ENCODE measurements around the gene NTRK2. TPM values are rescaled to one million over a fixed set of nuclear protein-coding genes. Genes with fewer than 3 reads are reported as not detected.

The NTRK2 gene
- total and polyA plus RNA-seq, 10 of the 15 experiments (the other 5 are each of a cell fraction or from before 2014, with no cell fraction given) = 0.42 to 4.6 (median 0.65) TPM

DNA sequence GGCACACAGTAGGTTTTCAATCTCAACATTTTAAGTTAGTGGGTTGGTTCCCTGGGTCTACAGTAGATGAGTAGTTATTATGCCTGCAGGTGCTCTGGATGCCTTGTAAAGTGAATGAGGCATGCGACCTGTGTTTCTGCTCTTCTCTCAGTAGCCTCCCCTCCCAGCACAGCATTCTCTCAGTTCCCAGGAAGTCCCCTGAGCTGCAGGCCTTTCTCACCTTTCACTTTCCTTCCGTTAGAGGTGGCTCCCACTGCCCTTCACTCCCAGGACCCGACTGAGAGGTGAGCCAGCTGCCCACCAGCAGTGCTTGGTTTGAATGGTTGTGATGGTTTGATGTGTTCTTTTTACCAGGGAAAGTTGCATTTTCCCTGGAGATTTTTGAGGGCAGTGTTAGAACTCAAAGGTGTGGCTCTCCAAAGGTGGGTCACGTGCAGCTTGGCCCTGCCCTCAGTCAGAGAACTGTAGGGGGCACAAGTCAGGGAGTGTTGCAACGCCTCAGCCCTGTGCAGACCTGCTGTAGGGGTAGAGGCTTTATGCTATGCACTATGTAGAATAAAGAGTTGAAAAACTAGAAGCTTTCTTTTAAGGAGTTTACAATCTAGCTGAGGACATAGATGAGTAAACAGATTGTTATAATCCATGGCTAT lies 173.8 kb downstream of the NTRK2 start:
- H3K4me2 ChIP-seq (ENCODE audit: control insufficient read depth, insufficient read depth) = no peak overlapping the region
- ATAC-seq = 0 out of 3 replicates have a peak, but pooled peaks have one; percentile 13
- no peaks in the 10 kb centered on the region for H3K36me3 ChIP-seq (ENCODE audit: control insufficient read depth in 2 of 2, insufficient read depth in 2 of 2, low read length in 1 of 2)
- no peaks in the 10 kb centered on the region for H3K79me2 ChIP-seq (ENCODE audit: control insufficient read depth, insufficient read depth, low read length)
- RAD21 ChIA-PET (ENCODE audit: unreplicated experiment) = interaction anchor here (1.2 to 1.4 kb wide), 3 partner anchors 61 to 146 kb away, joined by 3 to 4 read pairs (median 3); no protein-coding TSS in a partner anchor
- no peak overlapping the region for H3K4me3 ChIP-seq
- intact Hi-C loops (cut with micrococcal nuclease; ENCODE audit: unreplicated experiment) (no loop called here), in situ Hi-C loops (cut with MboI) (no loop called here)
- FAIRE-seq = no peak
- no peak for DNase-seq (ENCODE audit: low read depth, low spot score)
- no peaks in the 10 kb centered on the region for H4K20me1 ChIP-seq (ENCODE audit: control insufficient read depth, insufficient read depth)
- H3K27me3 ChIP-seq (replicated peaks in 1 of 2; ENCODE audit: control insufficient read depth in 2 of 2, insufficient read depth in 2 of 2, low read length in 1 of 2) = peaks cover 0 to 3% of the 10 kb centered on the region in 2 experiments; a peak in 1 of 4 replicates
- H3K4me1 ChIP-seq (ENCODE audit: control insufficient read depth, insufficient read depth, low read length) = peaks cover 6% of the 10 kb centered on the region; the same call in 1 of the 2 replicates
- H3K9ac ChIP-seq (ENCODE audit: control insufficient read depth, insufficient read depth, low read length) = no peak overlapping the region
- H3K9me3 ChIP-seq (replicated peaks; ENCODE audit: control insufficient read depth, insufficient read depth, low read length) = no peaks in the 10 kb centered on the region
- CTCF ChIA-PET = interaction anchor here (1.0 to 1.8 kb wide), 4 partner anchors 22 to 146 kb away, joined by 3 to 9 read pairs (median 4); no protein-coding TSS in a partner anchor
- BruUV-seq (replicated peaks) = no TSS peak
- SMC1A ChIA-PET (ENCODE audit: uncharacterized antibody, unreplicated experiment) = interaction anchor here (0.6 to 1.7 kb wide), 9 partner anchors 9 to 147 kb away, joined by 3 to 6 read pairs (median 3); no protein-coding TSS in a partner anchor
- POLR2A ChIA-PET = no interaction called here
- WGBS (ENCODE audit: insufficient coverage, insufficient replicate concordance, low lambda C conversion rate, missing lambda C conversion rate) = 16% methylated on average over 5 of the region's 5 CpGs
- H2AFZ ChIP-seq (ENCODE audit: control insufficient read depth, low read depth, low read length) = no peak overlapping the region
- TF ChIP-seq RBBP5 (conservative IDR thresholded peaks at IDR 0.05) (no peak), BHLHE40 (IDR thresholded peaks at IDR 0.05; ENCODE audit: borderline replicate concordance in 1 of 2, low read depth in 2 of 2, low read length in 1 of 2) (peak in 1 of 2 experiments; percentile 54; a peak in 2 of 4 replicates), IKZF1 (conservative IDR thresholded peaks at IDR 0.05) (peak; percentile 23; the same call in 1 of the 2 replicates)
- no peak overlapping the region for H3K27ac ChIP-seq (ENCODE audit: control insufficient read depth, insufficient read depth)

DNA sequence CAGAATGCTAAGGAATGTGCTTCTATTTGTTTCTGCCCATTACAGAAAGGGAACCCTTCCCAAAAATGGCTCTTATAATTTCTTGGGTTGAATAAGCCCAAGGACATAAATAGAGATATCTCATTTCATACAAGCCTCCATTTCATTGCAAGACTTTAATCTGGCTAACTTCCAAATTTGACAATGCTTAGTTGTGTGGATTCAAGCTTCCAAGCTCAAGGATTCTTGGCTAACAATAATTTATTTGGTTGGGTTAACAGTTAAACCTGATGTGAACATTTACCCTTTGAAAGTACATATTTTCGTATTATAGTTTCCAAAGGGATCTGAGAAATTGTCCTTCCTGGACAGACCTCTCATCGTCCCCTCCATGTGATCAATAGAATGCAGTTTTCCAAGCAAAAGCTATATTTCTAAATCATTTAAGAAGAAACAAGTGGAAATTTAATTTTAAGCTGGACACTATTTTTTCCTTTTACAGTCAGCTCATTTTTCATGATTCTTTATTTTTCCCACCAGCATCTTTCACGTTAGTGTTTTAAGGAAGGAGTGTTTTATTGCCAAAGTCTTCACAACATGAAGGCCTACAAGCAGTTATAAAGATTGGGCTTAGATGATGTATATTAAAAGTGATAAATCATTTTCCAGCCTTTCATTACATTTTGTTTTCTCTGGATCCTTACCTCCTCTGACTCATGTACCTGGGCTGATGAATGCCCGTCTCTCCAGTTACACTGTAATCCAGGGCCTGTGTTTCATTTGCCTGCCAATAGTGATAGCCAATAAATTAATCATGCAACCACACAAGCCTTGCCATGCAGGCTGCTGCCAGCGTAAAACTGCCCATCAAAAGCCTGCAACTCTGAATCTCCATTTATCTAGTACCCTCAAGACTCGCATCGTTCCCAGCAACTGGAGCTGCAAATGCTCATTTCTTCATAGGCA lies 176.7 kb downstream of the NTRK2 start:
- POLR2A ChIA-PET = no interaction called here
- no peak for TF ChIP-seq SUPT20H (IDR thresholded peaks at IDR 0.05; ENCODE audit: borderline replicate concordance, control insufficient read depth, low read depth, low read length)
- no peak for TF ChIP-seq SREBF2 (IDR thresholded peaks at IDR 0.05; ENCODE audit: low read length)
- TF ChIP-seq, protein P1, sequence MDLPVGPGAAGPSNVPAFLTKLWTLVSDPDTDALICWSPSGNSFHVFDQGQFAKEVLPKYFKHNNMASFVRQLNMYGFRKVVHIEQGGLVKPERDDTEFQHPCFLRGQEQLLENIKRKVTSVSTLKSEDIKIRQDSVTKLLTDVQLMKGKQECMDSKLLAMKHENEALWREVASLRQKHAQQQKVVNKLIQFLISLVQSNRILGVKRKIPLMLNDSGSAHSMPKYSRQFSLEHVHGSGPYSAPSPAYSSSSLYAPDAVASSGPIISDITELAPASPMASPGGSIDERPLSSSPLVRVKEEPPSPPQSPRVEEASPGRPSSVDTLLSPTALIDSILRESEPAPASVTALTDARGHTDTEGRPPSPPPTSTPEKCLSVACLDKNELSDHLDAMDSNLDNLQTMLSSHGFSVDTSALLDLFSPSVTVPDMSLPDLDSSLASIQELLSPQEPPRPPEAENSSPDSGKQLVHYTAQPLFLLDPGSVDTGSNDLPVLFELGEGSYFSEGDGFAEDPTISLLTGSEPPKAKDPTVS (IDR thresholded peaks at IDR 0.05; ENCODE audit: low read depth, low read length) = no peak
- TF ChIP-seq, protein P2, sequence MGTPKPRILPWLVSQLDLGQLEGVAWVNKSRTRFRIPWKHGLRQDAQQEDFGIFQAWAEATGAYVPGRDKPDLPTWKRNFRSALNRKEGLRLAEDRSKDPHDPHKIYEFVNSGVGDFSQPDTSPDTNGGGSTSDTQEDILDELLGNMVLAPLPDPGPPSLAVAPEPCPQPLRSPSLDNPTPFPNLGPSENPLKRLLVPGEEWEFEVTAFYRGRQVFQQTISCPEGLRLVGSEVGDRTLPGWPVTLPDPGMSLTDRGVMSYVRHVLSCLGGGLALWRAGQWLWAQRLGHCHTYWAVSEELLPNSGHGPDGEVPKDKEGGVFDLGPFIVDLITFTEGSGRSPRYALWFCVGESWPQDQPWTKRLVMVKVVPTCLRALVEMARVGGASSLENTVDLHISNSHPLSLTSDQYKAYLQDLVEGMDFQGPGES (IDR thresholded peaks at IDR 0.05) = no peak
- TF ChIP-seq ZNF207 (IDR thresholded peaks at IDR 0.05; ENCODE audit: borderline replicate concordance) = no peak
- no peak for TF ChIP-seq CHD1 (IDR thresholded peaks at IDR 0.05; ENCODE audit: low read depth, low read length)
- no peak for TF ChIP-seq NR2C1 (IDR thresholded peaks at IDR 0.05)
- TF ChIP-seq CBX3 (IDR thresholded peaks at IDR 0.05; ENCODE audit: borderline replicate concordance, low read depth) = no peak
- TF ChIP-seq POLR2AphosphoS5 (IDR thresholded peaks at IDR 0.05; ENCODE audit: low read length) = no peak

More for the DNA sequence above, 176.7 kb downstream of the NTRK2 start:
- Histone ChIP-seq H4K20me1 (ENCODE audit: control insufficient read depth, insufficient read depth) (no peaks in the 10 kb centered on the region), H2AFZ (ENCODE audit: control insufficient read depth, low read depth, low read length) (no peak overlapping the region), H3K36me3 (ENCODE audit: control insufficient read depth in 2 of 2, insufficient read depth in 2 of 2, low read length in 1 of 2) (no peaks in the 10 kb centered on the region), H3K27me3 (replicated peaks in 1 of 2; ENCODE audit: control insufficient read depth in 2 of 2, insufficient read depth in 2 of 2, low read length in 1 of 2) (no peaks in the 10 kb centered on the region), H3K9me3 (replicated peaks; ENCODE audit: control insufficient read depth, insufficient read depth, low read length) (no peaks in the 10 kb centered on the region), H3K27ac (ENCODE audit: control insufficient read depth, insufficient read depth) (no peak overlapping the region), H3K4me1 (ENCODE audit: control insufficient read depth, insufficient read depth, low read length) (peaks cover 6% of the 10 kb centered on the region; the same call in 1 of the 2 replicates), H3K4me2 (ENCODE audit: control insufficient read depth, insufficient read depth) (no peak overlapping the region), H3K79me2 (ENCODE audit: control insufficient read depth, insufficient read depth, low read length) (no peaks in the 10 kb centered on the region), H3K4me3 (no peak overlapping the region), H3K9ac (ENCODE audit: control insufficient read depth, insufficient read depth, low read length) (no peak overlapping the region)
- intact Hi-C loops (cut with micrococcal nuclease; ENCODE audit: unreplicated experiment) = no loop called here
- RAD21 ChIA-PET (ENCODE audit: unreplicated experiment) = no interaction called here
- no peak for FAIRE-seq
- WGBS (ENCODE audit: insufficient coverage, insufficient replicate concordance, low lambda C conversion rate, missing lambda C conversion rate) = 40% methylated on average over 7 of the region's 7 CpGs
- SMC1A ChIA-PET (ENCODE audit: uncharacterized antibody, unreplicated experiment) = interaction anchor here (0.6 to 1.4 kb wide), 6 partner anchors 9 to 277 kb away, joined by 3 to 5 read pairs (median 3); no protein-coding TSS in a partner anchor
- CTCF ChIA-PET = interaction anchor here (0.9 kb wide), 1 partner anchor 20 kb away, joined by 3 read pairs; no protein-coding TSS in a partner anchor
- DNase-seq (ENCODE audit: low read depth, low spot score) = no peak
- in situ Hi-C loops (cut with MboI) = no loop called here
- BruUV-seq (replicated peaks) = no TSS peak
- ATAC-seq = no peak
